SH-SY5Y (cell line): Measurements from ENCODE around the gene ANHX.

ENCODE experiments used
- GATA2 ChIP-seq: IDR thresholded peaks from 2 replicates; pipeline ENCODE4 v1.6.1; 2011; ENCODE audit warnings: mild to moderate bottlenecking, low read depth, low read length
- GATA3 ChIP-seq: IDR thresholded peaks from 2 replicates; pipeline ENCODE4 v1.6.1; 2011; ENCODE audit warnings: low read depth, mild to moderate bottlenecking, low read length, moderate library complexity

GRCh38 chr12:133220521-133220920, 15.2 kb downstream of the ANHX start:
- TF ChIP-seq GATA2 (no peak), GATA3 (no peak)
